Adrenal gland (tissue), 12 donors: ENCODE measurements around the gene CYSRT1. TPM values are rescaled to one million over a fixed set of nuclear protein-coding genes. Genes with fewer than 3 reads are reported as not detected.

Experiments
- polyA plus RNA-seq, 3 donors: library from polyadenylated mRNA; stranded (reverse); fragments of 200-250 nt in 2 of 3; fragments of 350-450 nt in 1 of 3; fragmentation: Illumina TruSeq in 1 of 3; extraction: RNeasy Lipid Tissue Mini Kit (QIAGEN cat#74804) in 1 of 3; gene quantifications; one replicate each; pipeline ENCODE4 v1.2.3, GENCODE V29; 2013 to 2014
- total RNA-seq, 9 donors: library from RNA; depleted of rRNA in 4 of 9; stranded (reverse); fragments of >200 nt in 4 of 9; fragments of 120-200 nt in 1 of 9; fragmentation: NEBNext Ultra II Directional in 1 of 9; extraction: Animal tissue kit (Norgen Biotek cat#: 25700) in 1 of 9; gene quantifications; one replicate each; pipeline versions ENCODE4 v1.1.0 to v1.2.4, GENCODE V29; 2013 to 2023
- donor health status: healthy with polysubstance abuse.
- donor health status: Bipolar disorder and iron deficiency.
- donor health status: DM: yes; HTN: yes; CAD: no.
- donor health status: DM: no; HTN: no; CAD: no.
- donor health status: DM: no; HTN: no; CAD: no.
- donor health status: DM: yes; HTN: yes; CAD: no.

Gene CYSRT1
- total and polyA plus RNA-seq, 12 donors: 0.56 to 4.6 (median 1.7) TPM; not detected in 1

Other genes with a start within 250 kb of the CYSRT1 start
Only the 30 nearest of the 32 such genes appear.
- gene PAXX, start 232.8 kb upstream of the CYSRT1 start, total RNA-seq: 10 to 100 TPM; 20.3 to 44.5 (median 35.5) TPM
- 100 to 1,000 TPM in 2 of 3 donors, 1 to 10 TPM in 1; 4.9 to 363 (median 209) TPM for gene PAXX, start 232.8 kb upstream of the CYSRT1 start, polyA plus RNA-seq
- 1 to 10 TPM in 2 of 9 donors, under 1 TPM in 5, not detected in 2; 0.22 to 1.3 (median 0.79) TPM for gene CLIC3, start 228.6 kb upstream of the CYSRT1 start, total RNA-seq
- gene CLIC3, start 228.6 kb upstream of the CYSRT1 start, polyA plus RNA-seq: 1 to 10 TPM in 2 of 3 donors, not detected in 1; 3.8 to 6.4 TPM
- 10 to 100 TPM in 8 of 9 donors, 1 to 10 TPM in 1; 2.9 to 54.4 (median 29.3) TPM for gene ABCA2, start 196.9 kb upstream of the CYSRT1 start, total RNA-seq
- 100 to 1,000 TPM in 1 of 3 donors, 10 to 100 TPM in 2; 13.6 to 150 (median 69.8) TPM for gene ABCA2, start 196.9 kb upstream of the CYSRT1 start, polyA plus RNA-seq
- under 1 TPM in 5 of 9 donors, not detected in 4; 0.11 to 0.69 (median 0.21) TPM for gene FUT7, start 193.1 kb upstream of the CYSRT1 start, total RNA-seq
- gene FUT7, start 193.1 kb upstream of the CYSRT1 start, polyA plus RNA-seq: under 1 TPM in 2 of 3 donors, not detected in 1; 0.16 to 0.17 TPM
- gene NPDC1, start 179.0 kb upstream of the CYSRT1 start, total RNA-seq: 10 to 100 TPM in 8 of 9 donors, 1 to 10 TPM in 1; 9.4 to 77.1 (median 41.2) TPM
- gene NPDC1, start 179.0 kb upstream of the CYSRT1 start, polyA plus RNA-seq: 100 to 1,000 TPM in 2 of 3 donors, 1 to 10 TPM in 1; 5.1 to 311 (median 194) TPM
- gene ENTPD2, start 171.1 kb upstream of the CYSRT1 start, total RNA-seq: under 1 TPM in 4 of 9 donors, not detected in 5; 0.28 to 0.53 (median 0.36) TPM
- gene ENTPD2, start 171.1 kb upstream of the CYSRT1 start, polyA plus RNA-seq: 1 to 10 TPM in 2 of 3 donors, not detected in 1; 1.6 to 1.7 TPM
- gene SAPCD2, start 154.6 kb upstream of the CYSRT1 start, total RNA-seq: 1 to 10 TPM in 2 of 9 donors, under 1 TPM in 7; 0.24 to 1.7 (median 0.79) TPM
- gene SAPCD2, start 154.6 kb upstream of the CYSRT1 start, polyA plus RNA-seq: under 1 TPM; 0.07 to 0.56 (median 0.17) TPM
- 10 to 100 TPM in 8 of 9 donors, under 1 TPM in 1; 0.28 to 68.7 (median 14.4) TPM for gene UAP1L1, start 147.7 kb upstream of the CYSRT1 start, total RNA-seq
- gene UAP1L1, start 147.7 kb upstream of the CYSRT1 start, polyA plus RNA-seq: 10 to 100 TPM in 2 of 3 donors, 1 to 10 TPM in 1; 3.6 to 61.1 (median 15.9) TPM
- 100 to 1,000 TPM in 1 of 9 donors, 10 to 100 TPM in 8; 44.5 to 102 (median 63.0) TPM for gene MAN1B1, start 138.2 kb upstream of the CYSRT1 start, total RNA-seq
- 100 to 1,000 TPM in 1 of 3 donors, 10 to 100 TPM in 2; 44.4 to 138 (median 87.6) TPM for gene MAN1B1, start 138.2 kb upstream of the CYSRT1 start, polyA plus RNA-seq
- gene DPP7, start 110.4 kb upstream of the CYSRT1 start, total RNA-seq: 100 to 1,000 TPM; 117 to 387 (median 234) TPM
- gene DPP7, start 110.4 kb upstream of the CYSRT1 start, polyA plus RNA-seq: 1,000 to 10,000 TPM in 2 of 3 donors, 10 to 100 TPM in 1; 52.6 to 1,938 (median 1,109) TPM
- gene GRIN1, start 86.0 kb upstream of the CYSRT1 start, total RNA-seq: under 1 TPM in 4 of 9 donors, not detected in 5; 0.04 to 0.28 (median 0.08) TPM
- under 1 TPM; 0.04 to 0.16 (median 0.10) TPM for gene GRIN1, start 86.0 kb upstream of the CYSRT1 start, polyA plus RNA-seq
- not detected for gene LRRC26, start 55.1 kb upstream of the CYSRT1 start, total RNA-seq
- not detected for gene LRRC26, start 55.1 kb upstream of the CYSRT1 start, polyA plus RNA-seq
- not detected for gene TMEM210, start 53.1 kb upstream of the CYSRT1 start, total RNA-seq
- gene TMEM210, start 53.1 kb upstream of the CYSRT1 start, polyA plus RNA-seq: not detected
- gene ANAPC2, start 36.6 kb upstream of the CYSRT1 start, total RNA-seq: 10 to 100 TPM; 18.1 to 72.1 (median 25.6) TPM
- 100 to 1,000 TPM in 1 of 3 donors, 10 to 100 TPM in 1, 1 to 10 TPM in 1; 7.1 to 162 (median 89.7) TPM for gene ANAPC2, start 36.6 kb upstream of the CYSRT1 start, polyA plus RNA-seq
- 10 to 100 TPM; 50.0 to 98.1 (median 65.7) TPM for gene SSNA1, start 36.5 kb upstream of the CYSRT1 start, total RNA-seq
- gene SSNA1, start 36.5 kb upstream of the CYSRT1 start, polyA plus RNA-seq: 100 to 1,000 TPM in 2 of 3 donors, 10 to 100 TPM in 1; 13.2 to 138 (median 127) TPM
- gene TPRN, start 24.4 kb upstream of the CYSRT1 start, total RNA-seq: 10 to 100 TPM in 5 of 9 donors, 1 to 10 TPM in 4; 5.0 to 23.5 (median 10.7) TPM
- gene TPRN, start 24.4 kb upstream of the CYSRT1 start, polyA plus RNA-seq: 1 to 10 TPM; 1.4 to 7.6 (median 3.4) TPM
- 10 to 100 TPM; 32.7 to 48.4 (median 42.3) TPM for gene TMEM203, start 19.5 kb upstream of the CYSRT1 start, total RNA-seq
- 10 to 100 TPM; 21.7 to 30.2 (median 28.4) TPM for gene TMEM203, start 19.5 kb upstream of the CYSRT1 start, polyA plus RNA-seq
- 10 to 100 TPM in 7 of 9 donors, 1 to 10 TPM in 2; 4.5 to 21.4 (median 13.5) TPM for gene NDOR1, start 19.5 kb upstream of the CYSRT1 start, total RNA-seq
- 10 to 100 TPM in 2 of 3 donors, 1 to 10 TPM in 1; 1.6 to 36.4 (median 14.9) TPM for gene NDOR1, start 19.5 kb upstream of the CYSRT1 start, polyA plus RNA-seq
- gene RNF208, start 2.9 kb upstream of the CYSRT1 start, total RNA-seq: 10 to 100 TPM in 4 of 9 donors, 1 to 10 TPM in 5; 1.1 to 33.8 (median 8.9) TPM
- 10 to 100 TPM in 2 of 3 donors, 1 to 10 TPM in 1; 1.2 to 90.5 (median 36.5) TPM for gene RNF208, start 2.9 kb upstream of the CYSRT1 start, polyA plus RNA-seq
- under 1 TPM in 1 of 9 donors, not detected in 8; 0.06 TPM for gene RNF224, start 2.3 kb downstream of the CYSRT1 start, total RNA-seq
- not detected for gene RNF224, start 2.3 kb downstream of the CYSRT1 start, polyA plus RNA-seq
- gene SLC34A3, start 5.7 kb downstream of the CYSRT1 start, total RNA-seq: not detected
- not detected for gene SLC34A3, start 5.7 kb downstream of the CYSRT1 start, polyA plus RNA-seq
- gene TUBB4B, start 16.1 kb downstream of the CYSRT1 start, total RNA-seq: 100 to 1,000 TPM in 7 of 9 donors, 10 to 100 TPM in 2; 69.9 to 362 (median 144) TPM
- gene TUBB4B, start 16.1 kb downstream of the CYSRT1 start, polyA plus RNA-seq: 100 to 1,000 TPM; 105 to 211 (median 200) TPM
- gene STPG3, start 26.1 kb downstream of the CYSRT1 start, total RNA-seq: 1 to 10 TPM in 1 of 9 donors, under 1 TPM in 1, not detected in 7; 0.25 to 3.1 TPM
- under 1 TPM in 1 of 3 donors, not detected in 2; 0.32 TPM for gene STPG3, start 26.1 kb downstream of the CYSRT1 start, polyA plus RNA-seq
- gene NELFB, start 30.2 kb downstream of the CYSRT1 start, total RNA-seq: 10 to 100 TPM; 20.6 to 56.3 (median 38.5) TPM
- 10 to 100 TPM; 10.9 to 48.3 (median 19.6) TPM for gene NELFB, start 30.2 kb downstream of the CYSRT1 start, polyA plus RNA-seq
- gene TOR4A, start 52.6 kb downstream of the CYSRT1 start, total RNA-seq: 10 to 100 TPM in 5 of 9 donors, 1 to 10 TPM in 4; 1.1 to 21.5 (median 11.9) TPM
- gene TOR4A, start 52.6 kb downstream of the CYSRT1 start, polyA plus RNA-seq: 1 to 10 TPM in 2 of 3 donors, under 1 TPM in 1; 0.49 to 1.4 (median 1.3) TPM
- 10 to 100 TPM in 1 of 9 donors, 1 to 10 TPM in 8; 1.1 to 11.2 (median 3.5) TPM for gene NRARP, start 77.1 kb downstream of the CYSRT1 start, total RNA-seq
- 1 to 10 TPM in 2 of 3 donors, under 1 TPM in 1; 0.59 to 1.4 (median 1.1) TPM for gene NRARP, start 77.1 kb downstream of the CYSRT1 start, polyA plus RNA-seq
- 10 to 100 TPM in 7 of 9 donors, 1 to 10 TPM in 2; 8.5 to 38.6 (median 20.3) TPM for gene EXD3, start 198.0 kb downstream of the CYSRT1 start, total RNA-seq
- gene EXD3, start 198.0 kb downstream of the CYSRT1 start, polyA plus RNA-seq: 100 to 1,000 TPM in 1 of 3 donors, 10 to 100 TPM in 1, 1 to 10 TPM in 1; 1.2 to 111 (median 41.0) TPM
- gene NOXA1, start 198.2 kb downstream of the CYSRT1 start, total RNA-seq: 10 to 100 TPM in 2 of 9 donors, 1 to 10 TPM in 7; 2.9 to 12.6 (median 9.1) TPM
- gene NOXA1, start 198.2 kb downstream of the CYSRT1 start, polyA plus RNA-seq: 10 to 100 TPM in 2 of 3 donors, not detected in 1; 23.5 to 50.7 TPM
- under 1 TPM in 4 of 9 donors, not detected in 5; 0.14 to 0.20 (median 0.18) TPM for gene ENTPD8, start 216.2 kb downstream of the CYSRT1 start, total RNA-seq
- under 1 TPM in 2 of 3 donors, not detected in 1; 0.16 to 0.17 TPM for gene ENTPD8, start 216.2 kb downstream of the CYSRT1 start, polyA plus RNA-seq
- gene NSMF, start 234.2 kb downstream of the CYSRT1 start, total RNA-seq: 10 to 100 TPM in 8 of 9 donors, 1 to 10 TPM in 1; 8.7 to 47.6 (median 22.5) TPM
- gene NSMF, start 234.2 kb downstream of the CYSRT1 start, polyA plus RNA-seq: 100 to 1,000 TPM in 1 of 3 donors, 10 to 100 TPM in 2; 23.1 to 118 (median 39.7) TPM